Loucy (cell line): Measurements from ENCODE around the gene NUP188.

Source experiments
- H2AFZ ChIP-seq: fragments of 200-600 bp; sonication (generic); 2 replicates; pipeline ENCODE4 v1.6.0; 2016; ENCODE audit warnings: antibody characterized with exemption, mild to moderate bottlenecking, low read length, moderate library complexity
- H3F3A ChIP-seq: fragments of 200-600 bp; 2 replicates; pipeline ENCODE4 v1.6.0; 2016; ENCODE audit warnings: antibody characterized with exemption, low read depth, mild to moderate bottlenecking
- H3K27me3 ChIP-seq: fragments of 200-600 bp; sonication (generic); 2 replicates; pipeline ENCODE4 v1.6.1; 2014; ENCODE audit warnings: low read length, mild to moderate bottlenecking; ENCODE audit not compliant: insufficient read depth, poor library complexity, severe bottlenecking
- H3K36me3 ChIP-seq: fragments of 200-600 bp; sonication (generic); 2 replicates; pipeline ENCODE4 v1.6.1; 2016; ENCODE audit warnings: low read length; ENCODE audit not compliant: insufficient read depth
- H3K4me1 ChIP-seq: fragments of 200-600 bp; sonication (generic); 2 replicates; pipeline ENCODE4 v1.5.1; 2014; ENCODE audit warnings: low read length, mild to moderate bottlenecking; ENCODE audit not compliant: insufficient read depth, poor library complexity, severe bottlenecking
- H3K4me2 ChIP-seq: fragments of 200-600 bp; sonication (generic); 2 replicates; pipeline ENCODE4 v1.6.0; 2014; ENCODE audit warnings: antibody characterized with exemption, low read length, low read depth, mild to moderate bottlenecking; ENCODE audit not compliant: poor library complexity, severe bottlenecking
- H3K4me3 ChIP-seq: fragments of 200-600 bp; sonication (generic); 2 replicates; pipeline ENCODE4 v1.5.1; 2014; ENCODE audit warnings: low read length, mild to moderate bottlenecking, mixed read lengths; ENCODE audit not compliant: poor library complexity, severe bottlenecking
- H3K79me2 ChIP-seq: fragments of 200-600 bp; sonication (generic); 2 replicates; pipeline ENCODE4 v1.6.1; 2014; ENCODE audit warnings: low read length; ENCODE audit not compliant: insufficient read depth
- H3K9ac ChIP-seq: fragments of 200-600 bp; sonication (generic); 2 replicates; pipeline ENCODE4 v1.6.0; 2014; ENCODE audit warnings: mild to moderate bottlenecking, low read depth, low read length, moderate library complexity; ENCODE audit not compliant: poor library complexity, severe bottlenecking
- H3K9me2 ChIP-seq: fragments of 200-600 bp; sonication (generic); replicated peaks from 2 replicates; pipeline ENCODE4 v1.6.1; 2016; ENCODE audit warnings: low read depth, low read length, mixed read lengths
- H3K9me3 ChIP-seq: fragments of 200-600 bp; sonication (generic); 2 replicates; pipeline ENCODE4 v1.6.1; 2014; ENCODE audit warnings: mild to moderate bottlenecking, antibody characterized with exemption, low read length, low read depth; ENCODE audit not compliant: insufficient read depth
- H4K20me1 ChIP-seq: fragments of 200-600 bp; sonication (generic); 2 replicates; pipeline ENCODE4 v1.6.0; 2014; ENCODE audit warnings: antibody characterized with exemption, low read length, mild to moderate bottlenecking; ENCODE audit not compliant: insufficient read depth, poor library complexity, severe bottlenecking
- EZH2phosphoT487 ChIP-seq: fragments of 200-600 bp; IDR thresholded peaks from 2 replicates; pipeline ENCODE4 v1.6.1; 2018; ENCODE audit warnings: antibody characterized with exemption, mild to moderate bottlenecking, moderate library complexity, borderline replicate concordance
- TF ChIP-seq, protein P1 (sequence below): fragments of 200-600 bp; sonication (generic); conservative IDR thresholded peaks from 2 replicates; pipeline ENCODE4 v1.5.1; 2014; ENCODE audit warnings: mild to moderate bottlenecking, antibody characterized with exemption, low read length

The NUP188 gene

DNA sequence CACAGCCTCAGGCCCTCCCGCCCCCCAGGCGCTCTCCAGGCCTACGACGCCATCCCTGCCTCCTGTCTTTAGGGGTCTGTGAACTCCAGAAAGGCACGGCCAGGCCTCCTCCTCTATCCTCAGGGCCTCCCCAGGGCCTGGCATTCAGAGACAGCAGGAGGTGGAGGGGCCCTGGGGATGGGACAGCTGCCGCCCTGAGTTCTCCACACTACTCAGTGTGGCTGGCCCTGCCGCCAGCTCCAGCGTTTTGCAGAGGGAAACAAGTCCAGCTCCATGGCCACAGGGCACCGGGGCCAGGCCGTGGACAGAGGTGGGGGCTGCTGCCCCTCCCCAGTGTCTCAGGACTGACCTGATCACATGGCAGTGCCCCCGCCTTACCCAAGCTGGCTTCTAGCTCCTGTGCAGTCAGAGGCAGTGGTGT is 64.3 kb downstream of the NUP188 start:
- no peaks in the 10 kb centered on the region for H3K79me2 ChIP-seq
- no peak overlapping the region for H3K9ac ChIP-seq
- H3K4me3 ChIP-seq: no peak overlapping the region
- no peak overlapping the region for H3K4me2 ChIP-seq
- no peaks in the 10 kb centered on the region for H3K4me1 ChIP-seq
- no peaks in the 10 kb centered on the region for H3K9me3 ChIP-seq
- no peak for TF ChIP-seq EZH2phosphoT487
- TF ChIP-seq, protein P1, sequence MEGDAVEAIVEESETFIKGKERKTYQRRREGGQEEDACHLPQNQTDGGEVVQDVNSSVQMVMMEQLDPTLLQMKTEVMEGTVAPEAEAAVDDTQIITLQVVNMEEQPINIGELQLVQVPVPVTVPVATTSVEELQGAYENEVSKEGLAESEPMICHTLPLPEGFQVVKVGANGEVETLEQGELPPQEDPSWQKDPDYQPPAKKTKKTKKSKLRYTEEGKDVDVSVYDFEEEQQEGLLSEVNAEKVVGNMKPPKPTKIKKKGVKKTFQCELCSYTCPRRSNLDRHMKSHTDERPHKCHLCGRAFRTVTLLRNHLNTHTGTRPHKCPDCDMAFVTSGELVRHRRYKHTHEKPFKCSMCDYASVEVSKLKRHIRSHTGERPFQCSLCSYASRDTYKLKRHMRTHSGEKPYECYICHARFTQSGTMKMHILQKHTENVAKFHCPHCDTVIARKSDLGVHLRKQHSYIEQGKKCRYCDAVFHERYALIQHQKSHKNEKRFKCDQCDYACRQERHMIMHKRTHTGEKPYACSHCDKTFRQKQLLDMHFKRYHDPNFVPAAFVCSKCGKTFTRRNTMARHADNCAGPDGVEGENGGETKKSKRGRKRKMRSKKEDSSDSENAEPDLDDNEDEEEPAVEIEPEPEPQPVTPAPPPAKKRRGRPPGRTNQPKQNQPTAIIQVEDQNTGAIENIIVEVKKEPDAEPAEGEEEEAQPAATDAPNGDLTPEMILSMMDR: no peak
- no peaks in the 10 kb centered on the region for H3K9me2 ChIP-seq
- no peaks in the 10 kb centered on the region for H3F3A ChIP-seq
- H2AFZ ChIP-seq: no peak overlapping the region
- no peaks in the 10 kb centered on the region for H4K20me1 ChIP-seq
- peaks cover 10% of the 10 kb centered on the region; the same call in 1 of the 2 replicates for H3K36me3 ChIP-seq
- no peaks in the 10 kb centered on the region for H3K27me3 ChIP-seq

DNA sequence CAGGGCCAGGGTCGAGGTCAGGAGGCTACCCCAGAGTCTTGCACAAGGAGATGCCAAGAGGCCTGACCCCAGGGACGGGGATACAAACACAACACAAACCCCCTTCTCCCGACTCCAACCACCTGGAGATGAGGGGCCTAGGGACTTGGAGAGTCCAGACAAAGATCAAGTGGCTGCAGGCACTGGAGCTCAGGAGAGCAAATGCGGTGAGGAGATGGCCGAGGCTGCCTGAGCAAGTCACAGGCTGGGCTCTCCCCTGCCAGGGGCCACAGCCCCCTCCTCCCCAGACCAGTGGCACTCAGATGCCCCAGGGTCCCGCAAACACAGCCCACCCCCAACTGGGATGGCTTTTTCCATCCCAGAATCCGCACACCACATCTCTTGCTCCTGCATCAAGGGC is 64.8 kb downstream of the NUP188 start:
- Histone ChIP-seq H3K79me2 (no peaks in the 10 kb centered on the region), H3K9me2 (no peaks in the 10 kb centered on the region), H3K27me3 (no peaks in the 10 kb centered on the region), H3K36me3 (peaks cover 6% of the 10 kb centered on the region; the same call in 1 of the 2 replicates), H3K4me1 (no peaks in the 10 kb centered on the region), H3K9ac (no peak overlapping the region), H3K4me2 (no peak overlapping the region), H3K9me3 (no peaks in the 10 kb centered on the region), H4K20me1 (no peaks in the 10 kb centered on the region), H2AFZ (no peak overlapping the region), H3F3A (no peaks in the 10 kb centered on the region), H3K4me3 (no peak overlapping the region)
- TF ChIP-seq, protein P1: no peak
- no peak for TF ChIP-seq EZH2phosphoT487

DNA sequence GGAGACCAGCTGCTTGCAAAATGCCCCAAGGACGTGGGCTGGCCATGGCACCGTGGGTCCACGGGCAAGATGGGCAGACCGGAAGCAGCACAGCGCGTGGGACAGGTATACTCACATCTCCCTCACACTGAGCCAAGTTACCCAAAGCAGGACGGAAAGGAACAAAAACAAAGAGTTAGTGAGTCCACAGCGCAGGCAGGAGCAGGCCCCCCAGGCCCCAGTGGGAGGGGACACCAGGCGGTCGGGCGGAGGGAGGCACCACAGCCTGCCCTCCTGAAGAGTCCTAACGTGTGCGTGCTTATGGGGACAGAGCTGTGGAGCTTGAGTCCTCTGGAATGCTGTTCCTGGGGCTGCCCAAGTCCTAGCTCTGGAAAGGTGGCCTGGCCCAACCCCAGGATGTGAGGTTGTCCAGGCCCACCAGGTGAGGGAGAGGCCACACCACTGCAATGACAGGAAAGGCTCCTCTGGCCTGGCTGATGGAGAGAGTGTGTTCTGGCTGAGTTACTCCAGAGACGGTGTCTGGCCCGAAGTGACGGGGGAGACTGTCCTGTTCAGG is 65.5 kb downstream of the NUP188 start:
- Histone ChIP-seq H4K20me1 (no peaks in the 10 kb centered on the region), H3K9me3 (no peaks in the 10 kb centered on the region), H3K27me3 (no peaks in the 10 kb centered on the region), H3F3A (no peaks in the 10 kb centered on the region), H3K4me1 (no peaks in the 10 kb centered on the region), H3K9me2 (no peaks in the 10 kb centered on the region), H3K4me2 (no peak overlapping the region), H2AFZ (no peak overlapping the region), H3K9ac (no peak overlapping the region), H3K36me3 (no peaks in the 10 kb centered on the region), H3K4me3 (no peak overlapping the region), H3K79me2 (no peaks in the 10 kb centered on the region)
- TF ChIP-seq EZH2phosphoT487: no peak
- TF ChIP-seq, protein P1: no peak
